Measurements from ENCODE around the gene KRT80.

The KRT80 gene

DNA sequence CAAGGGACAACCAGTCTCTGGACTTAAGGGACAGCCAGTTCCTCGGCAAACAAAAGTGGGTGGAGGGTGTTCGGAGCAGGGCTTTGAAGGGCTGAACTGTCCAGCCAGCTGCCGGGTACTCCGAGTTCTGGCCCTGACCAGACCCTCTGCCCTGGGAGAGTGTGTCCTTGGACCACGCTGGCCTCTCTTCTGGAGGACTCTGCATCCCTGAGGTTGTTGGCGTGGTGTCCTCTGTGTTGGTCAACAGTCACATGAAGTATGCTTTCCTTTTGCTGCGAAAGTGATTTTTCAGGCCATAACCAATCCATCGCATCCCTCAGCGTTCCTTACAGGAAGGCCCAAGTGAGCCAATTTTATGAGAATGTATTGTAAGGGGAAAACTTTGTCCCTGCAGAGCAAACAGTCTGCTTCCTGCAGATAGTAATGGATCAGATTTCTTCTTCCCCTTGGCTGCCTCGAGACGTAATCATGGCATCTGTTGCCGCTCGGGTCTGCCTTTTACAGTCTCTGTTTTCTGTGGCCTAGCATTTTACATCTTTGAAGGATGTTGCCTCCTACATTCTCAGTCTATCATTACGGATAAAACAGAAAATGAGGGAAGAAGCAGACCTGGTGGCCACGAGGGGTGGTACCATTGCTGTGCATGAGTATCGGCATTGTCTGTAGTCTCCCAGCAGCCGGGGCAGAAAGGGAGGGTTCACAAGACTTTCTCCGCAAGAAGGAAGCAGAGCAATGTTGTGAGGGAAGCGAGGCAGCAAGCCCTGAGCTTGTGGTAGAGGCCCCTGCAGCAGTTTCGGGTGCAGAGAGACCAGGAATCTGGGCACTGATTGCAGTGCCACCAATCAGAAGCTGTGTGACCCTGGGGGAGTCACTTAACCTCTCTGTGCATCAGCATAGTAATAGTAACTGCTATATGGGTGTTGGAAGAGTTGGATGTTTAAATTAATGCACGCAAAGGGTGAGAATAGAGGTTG, 64.9 kb downstream of the KRT80 start:
- DNase-seq, result no peak

- peak in 1 of 2 experiments; percentile 18 for DNase-seq
These were observed 65.7 kb downstream of the KRT80 start for GRCh38 chr12:52126050-52126604.

DNA sequence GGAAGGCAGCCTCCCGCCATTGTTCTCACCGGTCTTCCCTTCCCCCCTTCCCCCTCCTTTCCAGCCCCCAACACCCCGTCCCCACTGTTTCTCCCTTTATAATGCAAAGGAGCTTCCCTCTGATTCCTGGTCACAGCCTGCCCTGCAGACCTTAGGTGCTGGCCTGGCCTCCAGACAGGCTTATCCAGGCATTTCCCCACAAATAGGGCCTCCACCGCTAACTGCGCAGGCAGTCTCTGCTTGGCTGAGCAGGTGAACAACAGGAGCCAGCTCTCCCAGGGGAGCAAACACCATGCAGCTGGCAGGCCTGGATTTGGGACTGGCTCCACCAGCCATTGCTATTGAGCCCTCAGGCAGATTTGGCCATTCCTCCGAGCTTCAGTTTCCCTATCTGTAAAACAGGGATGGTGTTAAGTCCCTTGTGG, 66.3 kb downstream of the KRT80 start:
- peak; percentile 32 to 81 for DNase-seq

GRCh38 chr12:52123487-52124186, 68.2 kb downstream of the KRT80 start:
- no peak for DNase-seq

DNA sequence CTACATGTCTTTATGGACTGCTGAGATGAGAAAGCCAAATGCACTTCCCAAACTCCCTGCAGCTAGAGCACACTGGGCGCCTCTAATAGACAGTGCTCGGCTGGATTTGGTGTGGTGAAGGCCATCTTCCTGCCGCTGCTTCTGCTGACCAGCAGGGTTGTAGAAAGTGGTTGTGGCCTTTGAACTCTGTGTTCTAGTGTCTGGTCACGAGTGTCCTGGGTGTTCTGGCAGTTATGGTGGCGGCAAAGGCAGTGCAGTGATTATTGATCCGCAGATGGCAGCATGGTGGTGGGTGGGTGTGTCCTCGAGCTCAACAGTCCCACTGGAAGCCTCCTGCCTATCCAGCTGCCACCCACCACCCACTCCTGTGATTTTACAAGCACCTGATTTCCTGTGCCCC, 68.9 kb downstream of the KRT80 start:
- DNase-seq, result no peak

GRCh38 chr12:52122540-52122871, 69.3 kb downstream of the KRT80 start:
- no peak for DNase-seq

DNA sequence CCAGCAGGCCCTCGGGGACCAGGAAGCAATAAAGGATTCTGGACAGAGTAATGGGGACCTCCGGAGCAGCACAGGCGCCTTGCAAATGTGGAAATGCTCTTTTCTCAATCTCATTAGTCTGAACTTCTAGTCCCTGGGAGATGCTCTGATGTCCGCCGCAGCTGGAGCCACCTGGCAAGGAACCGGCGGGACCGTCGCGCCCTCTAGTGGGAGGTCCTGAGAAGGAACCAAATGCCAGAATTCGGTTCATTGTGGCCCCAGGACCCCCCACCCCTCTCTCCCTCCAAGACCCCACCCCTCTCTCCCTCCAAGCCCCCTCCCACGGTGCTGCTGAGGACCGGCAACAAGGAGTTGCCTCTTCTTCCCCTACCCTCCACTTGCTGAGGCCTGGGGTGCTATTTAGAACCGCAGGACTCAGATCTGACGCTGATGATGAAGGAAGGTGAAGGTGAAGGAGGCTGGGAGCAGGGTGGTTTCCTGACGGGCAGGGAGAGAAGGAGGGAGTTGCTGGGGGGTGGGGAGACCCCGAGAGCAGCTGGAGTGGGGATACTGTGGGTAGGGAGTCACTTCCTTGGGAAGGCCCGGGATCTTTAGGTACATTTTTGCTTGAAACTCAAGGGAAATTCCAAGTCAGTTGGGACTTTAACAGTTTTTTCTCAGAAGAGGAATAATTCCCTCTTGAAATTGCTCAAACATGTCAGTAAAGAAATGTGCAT, 69.8 kb downstream of the KRT80 start:
- DNase-seq, result peak; percentile 16 to 75

- peak in 1 of 2 experiments; percentile 53 for DNase-seq
These were observed 70.6 kb downstream of the KRT80 start for GRCh38 chr12:52120951-52121823.

- DNase-seq, result peak; percentile 9 to 84
These were observed 72.2 kb downstream of the KRT80 start for GRCh38 chr12:52119398-52120254.

All from NCI-H526 (cell line).